ENCODE measurements around the gene PRELID2.

PRELID2 gene

GRCh38 chr5:145830594-145830993 is 4.5 kb downstream of the PRELID2 start:
- TF ChIP-seq, protein P1, sequence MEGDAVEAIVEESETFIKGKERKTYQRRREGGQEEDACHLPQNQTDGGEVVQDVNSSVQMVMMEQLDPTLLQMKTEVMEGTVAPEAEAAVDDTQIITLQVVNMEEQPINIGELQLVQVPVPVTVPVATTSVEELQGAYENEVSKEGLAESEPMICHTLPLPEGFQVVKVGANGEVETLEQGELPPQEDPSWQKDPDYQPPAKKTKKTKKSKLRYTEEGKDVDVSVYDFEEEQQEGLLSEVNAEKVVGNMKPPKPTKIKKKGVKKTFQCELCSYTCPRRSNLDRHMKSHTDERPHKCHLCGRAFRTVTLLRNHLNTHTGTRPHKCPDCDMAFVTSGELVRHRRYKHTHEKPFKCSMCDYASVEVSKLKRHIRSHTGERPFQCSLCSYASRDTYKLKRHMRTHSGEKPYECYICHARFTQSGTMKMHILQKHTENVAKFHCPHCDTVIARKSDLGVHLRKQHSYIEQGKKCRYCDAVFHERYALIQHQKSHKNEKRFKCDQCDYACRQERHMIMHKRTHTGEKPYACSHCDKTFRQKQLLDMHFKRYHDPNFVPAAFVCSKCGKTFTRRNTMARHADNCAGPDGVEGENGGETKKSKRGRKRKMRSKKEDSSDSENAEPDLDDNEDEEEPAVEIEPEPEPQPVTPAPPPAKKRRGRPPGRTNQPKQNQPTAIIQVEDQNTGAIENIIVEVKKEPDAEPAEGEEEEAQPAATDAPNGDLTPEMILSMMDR (IDR thresholded peaks at IDR 0.05; ENCODE audit: low read depth, low read length): no peak
- in situ Hi-C loops (cut with HindIII; ENCODE audit: low sequenced_read_pairs): no loop called here
- peak; percentile 50 for DNase-seq (ENCODE audit: low read depth, low spot score)

GRCh38 chr5:145829708-145830361 is 5.3 kb downstream of the PRELID2 start:
- DNase-seq (ENCODE audit: low read depth, low spot score): no peak
- in situ Hi-C loops (cut with HindIII; ENCODE audit: low sequenced_read_pairs): no loop called here
- TF ChIP-seq, protein P1 (IDR thresholded peaks at IDR 0.05; ENCODE audit: low read depth, low read length): no peak
- no peak overlapping the region for H3K4me3 ChIP-seq (ENCODE audit: low read depth, low read length)

More at GRCh38 chr5:145830594-145830993, 4.5 kb downstream of the PRELID2 start:
- no peak overlapping the region for H3K4me3 ChIP-seq (ENCODE audit: low read depth, low read length)

- no peak for DNase-seq (ENCODE audit: low read depth, low spot score)
- in situ Hi-C loops (cut with HindIII; ENCODE audit: low sequenced_read_pairs): no loop called here
- TF ChIP-seq, protein P1 (IDR thresholded peaks at IDR 0.05; ENCODE audit: low read depth, low read length): no peak
- H3K4me3 ChIP-seq (ENCODE audit: low read depth, low read length): no peak overlapping the region
Observed at GRCh38 chr5:145826895-145827674, 8.1 kb downstream of the PRELID2 start.

DNA sequence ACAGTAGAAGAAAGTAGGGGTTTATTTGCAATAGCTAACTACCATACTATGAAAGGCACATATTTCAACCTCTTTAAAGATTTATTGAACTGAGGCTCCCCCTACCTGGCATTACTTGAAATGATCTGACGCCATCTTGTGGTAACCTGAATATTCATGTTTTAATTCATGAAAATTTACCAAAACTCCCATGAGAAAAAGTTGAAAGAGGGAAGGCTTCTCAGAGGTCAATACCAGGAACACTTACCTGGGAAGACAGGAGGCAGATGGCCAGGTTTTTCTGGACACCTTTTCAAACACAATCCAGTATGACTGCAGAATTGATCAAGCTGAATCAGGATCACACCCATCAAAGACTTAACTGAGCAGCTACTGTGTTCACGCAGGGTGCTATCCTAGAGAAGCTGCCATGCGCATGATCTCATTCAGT is 9.4 kb downstream of the PRELID2 start:
- TF ChIP-seq, protein P1 (IDR thresholded peaks at IDR 0.05; ENCODE audit: low read depth, low read length): peak; percentile 63
- in situ Hi-C loops (cut with HindIII; ENCODE audit: low sequenced_read_pairs): no loop called here
- H3K4me3 ChIP-seq (ENCODE audit: low read depth, low read length): no peak overlapping the region
- peak; percentile 68 for DNase-seq (ENCODE audit: low read depth, low spot score)

GRCh38 chr5:145824040-145824439 is 11.1 kb downstream of the PRELID2 start:
- TF ChIP-seq, protein P1 (IDR thresholded peaks at IDR 0.05; ENCODE audit: low read depth, low read length): no peak
- in situ Hi-C loops (cut with HindIII; ENCODE audit: low sequenced_read_pairs): no loop called here
- DNase-seq (ENCODE audit: low read depth, low spot score): peak; percentile 47
- no peak overlapping the region for H3K4me3 ChIP-seq (ENCODE audit: low read depth, low read length)

DNA sequence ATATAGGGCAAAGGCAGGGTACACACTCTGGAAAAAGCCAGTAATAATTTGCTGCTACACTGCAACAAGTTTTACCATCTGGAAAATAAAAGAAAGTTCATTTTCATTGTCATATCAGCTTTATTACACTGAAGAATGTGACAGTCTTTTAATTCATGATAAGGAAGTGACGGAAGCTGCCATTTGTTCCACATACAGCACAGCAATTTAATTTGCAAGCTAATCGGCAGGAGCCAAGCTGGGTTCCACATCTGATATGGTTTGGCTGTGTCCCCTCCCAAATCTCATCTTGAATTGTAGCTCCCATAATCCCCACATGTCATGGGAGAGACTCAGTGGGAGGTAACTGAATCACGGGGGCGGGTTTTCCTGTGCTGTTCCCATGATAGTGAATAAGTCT is 16.5 kb downstream of the PRELID2 start:
- in situ Hi-C loops (cut with HindIII; ENCODE audit: low sequenced_read_pairs): no loop called here
- TF ChIP-seq, protein P1 (IDR thresholded peaks at IDR 0.05; ENCODE audit: low read depth, low read length): no peak
- no peak overlapping the region for H3K4me3 ChIP-seq (ENCODE audit: low read depth, low read length)
- no peak for DNase-seq (ENCODE audit: low read depth, low spot score)

All from astrocyte of the spinal cord (primary cell).